WTC11 (cell line): ENCODE results near the gene ZCCHC7.

Experiments
- ATF2 ChIP-seq: sonication (generic); formaldehyde crosslinking; IDR thresholded peaks from 2 replicates; pipeline ENCODE4 v1.8.1; 2022; ENCODE audit warnings: low read depth, missing genetic modification reagents, borderline replicate concordance
- ATF6 ChIP-seq: sonication (generic); formaldehyde crosslinking; IDR thresholded peaks from 2 replicates; pipeline ENCODE4 v1.8.1; 2023; ENCODE audit warnings: mild to moderate bottlenecking, missing genetic modification reagents
- CTCF ChIP-seq: fragments of 200-600 bp; IDR thresholded peaks from 2 replicates; pipeline ENCODE4 v1.8.0; 2022; ENCODE audit warnings: antibody characterized with exemption
- E2F1 ChIP-seq: sonication (generic); formaldehyde crosslinking; IDR thresholded peaks from 2 replicates; pipeline ENCODE4 v1.8.0; 2022; ENCODE audit warnings: mild to moderate bottlenecking, missing genetic modification reagents
- E2F5 ChIP-seq: sonication (generic); formaldehyde crosslinking; IDR thresholded peaks from 2 replicates; pipeline ENCODE4 v1.8.1; 2022; ENCODE audit warnings: mild to moderate bottlenecking, moderate library complexity, missing genetic modification reagents
- MAX ChIP-seq: sonication (generic); formaldehyde crosslinking; IDR thresholded peaks from 2 replicates; pipeline ENCODE4 v1.8.0; 2022; ENCODE audit warnings: mild to moderate bottlenecking, missing genetic modification reagents
- ZNF232 ChIP-seq: sonication (generic); formaldehyde crosslinking; IDR thresholded peaks from 2 replicates; pipeline ENCODE4 v1.8.0; 2022; ENCODE audit warnings: mild to moderate bottlenecking, missing genetic modification reagents
- ZNF423 ChIP-seq: fragments of 250-450 bp; sonication (Bioruptor Pico); IDR thresholded peaks from 2 replicates; pipeline ENCODE4 v2.1.2; 2022; ENCODE audit warnings: mild to moderate bottlenecking, moderate library complexity
- ZNF671 ChIP-seq: fragments of 250-450 bp; sonication (Bioruptor Pico); IDR thresholded peaks from 2 replicates; pipeline ENCODE4 v1.8.0; 2021; ENCODE audit warnings: mild to moderate bottlenecking

GRCh38 chr9:37178742-37179141 is 58.4 kb downstream of the ZCCHC7 start:
- TF ChIP-seq CTCF (no peak), ZNF423 (CRISPR knock-in tag) (no peak), E2F1 (CRISPR knock-in tag) (no peak), ZNF232 (CRISPR knock-in tag) (no peak), ATF6 (CRISPR knock-in tag) (no peak), MAX (CRISPR knock-in tag) (no peak), E2F5 (CRISPR knock-in tag) (no peak), ATF2 (CRISPR knock-in tag) (no peak), ZNF671 (CRISPR knock-in tag) (no peak)
